ENCODE measurements around the gene ECEL1.
A peak's percentile ranks its signal among the peaks of the same experiment; 100 is the strongest.

Gene ECEL1

GRCh38 chr2:232496501-232497270, 9.1 kb upstream of the ECEL1 start:
- no peak for DNase-seq

- no peak for DNase-seq
Measured at GRCh38 chr2:232495292-232495691, 7.7 kb upstream of the ECEL1 start.

- no peak for DNase-seq
Measured at GRCh38 chr2:232494542-232494941, 6.9 kb upstream of the ECEL1 start.

- no peak for DNase-seq
Measured at GRCh38 chr2:232493701-232494474, 6.3 kb upstream of the ECEL1 start.

GRCh38 chr2:232492963-232493700, 5.5 kb upstream of the ECEL1 start:
- no peak for DNase-seq

- DNase-seq = no peak
Measured at GRCh38 chr2:232492236-232492848, 4.7 kb upstream of the ECEL1 start.

GRCh38 chr2:232491139-232491780, 3.6 kb upstream of the ECEL1 start:
- DNase-seq = no peak

- DNase-seq = no peak
Measured at GRCh38 chr2:232490221-232491138, 2.8 kb upstream of the ECEL1 start.

- DNase-seq = no peak
Measured at GRCh38 chr2:232489516-232490220, 2.0 kb upstream of the ECEL1 start.

GRCh38 chr2:232488721-232489300, 1.2 kb upstream of the ECEL1 start:
- DNase-seq = no peak

- no peak for DNase-seq
Measured at GRCh38 chr2:232488097-232488711, 570 bp upstream of the ECEL1 start.

GRCh38 chr2:232486558-232487384, 863 bp downstream of the ECEL1 start:
- peak; percentile 13 for DNase-seq

- peak; percentile 9 for DNase-seq
Measured at GRCh38 chr2:232485757-232486557, 1.7 kb downstream of the ECEL1 start.

- no peak for DNase-seq
Measured at GRCh38 chr2:232485348-232485756, 2.3 kb downstream of the ECEL1 start.

- DNase-seq = peak; percentile 9
Measured at GRCh38 chr2:232484628-232485347, 2.8 kb downstream of the ECEL1 start.

GRCh38 chr2:232483923-232484627, 3.6 kb downstream of the ECEL1 start:
- peak; percentile 8 for DNase-seq
